ENCODE results near the gene STAB1.

STAB1 gene

GRCh38 chr3:52490035-52490938 lies 4.9 kb upstream of the STAB1 start:
- Histone ChIP-seq H3K27ac (replicated peaks) (no peak overlapping the region), H3K27me3 (ENCODE audit: insufficient read depth, poor library complexity, severe bottlenecking) (no peaks in the 10 kb centered on the region), H3K4me3 (replicated peaks; ENCODE audit: insufficient read depth, low read length) (no peak overlapping the region)
- TF ChIP-seq POLR2AphosphoS5 (IDR thresholded peaks at IDR 0.05; ENCODE audit: low read depth) (no peak), GABPA (IDR thresholded peaks at IDR 0.05; ENCODE audit: low read depth) (no peak), CTCF (IDR thresholded peaks at IDR 0.05; ENCODE audit: insufficient read depth, low read length) (no peak), REST (IDR thresholded peaks at IDR 0.05; ENCODE audit: insufficient replicate concordance, low read depth) (no peak)
- DNase-seq (ENCODE audit: low read depth in 1 of 2, low spot score in 1 of 2), result no peak

GRCh38 chr3:52490939-52491526 lies 4.1 kb upstream of the STAB1 start:
- Histone ChIP-seq H3K27ac (replicated peaks) (no peak overlapping the region), H3K27me3 (ENCODE audit: insufficient read depth, poor library complexity, severe bottlenecking) (no peaks in the 10 kb centered on the region)
- DNase-seq (ENCODE audit: low read depth in 1 of 2, low spot score in 1 of 2), result no peak

More at GRCh38 chr3:52490939-52491526, 4.1 kb upstream of the STAB1 start:
- no peak overlapping the region for H3K4me3 ChIP-seq (replicated peaks; ENCODE audit: insufficient read depth, low read length)
- TF ChIP-seq SPI1 (IDR thresholded peaks at IDR 0.05; ENCODE audit: borderline replicate concordance, low read depth) (no peak), GABPA (IDR thresholded peaks at IDR 0.05; ENCODE audit: low read depth) (no peak), REST (IDR thresholded peaks at IDR 0.05; ENCODE audit: insufficient replicate concordance, low read depth) (no peak), POLR2AphosphoS5 (IDR thresholded peaks at IDR 0.05; ENCODE audit: low read depth) (no peak), CTCF (IDR thresholded peaks at IDR 0.05; ENCODE audit: insufficient read depth, low read length) (no peak)

Data from HL-60 (cell line).